Measurements from ENCODE around the gene MAP3K7. TPM values are rescaled to one million over a fixed set of nuclear protein-coding genes. Genes with fewer than 3 reads are reported as not detected.
A peak's percentile ranks its signal among the peaks of the same experiment; 100 is the strongest.

The MAP3K7 gene
- total RNA-seq, 3 donors from 2014 or later, result 15.4 to 17.4 (median 17.0) TPM

DNA sequence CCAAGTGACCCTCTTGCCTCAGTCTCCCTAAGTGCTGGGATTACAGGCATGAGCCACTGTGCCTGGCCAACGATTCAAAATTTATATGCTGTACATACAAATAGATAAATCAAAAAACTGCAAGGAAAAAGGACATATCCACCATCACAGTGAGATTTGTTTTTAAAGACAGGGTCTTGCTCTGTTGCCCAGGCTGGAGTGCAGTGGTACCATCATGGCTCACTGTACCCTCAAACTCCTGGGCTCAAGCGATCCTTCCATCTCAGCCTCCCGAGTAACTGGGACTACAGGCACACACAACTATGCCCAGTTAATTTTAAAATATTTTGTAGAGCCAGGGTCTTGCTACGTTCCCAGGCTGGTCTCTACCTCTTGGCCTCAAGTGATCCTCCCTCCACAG lies 61.5 kb downstream of the MAP3K7 start:
- no peak for ATAC-seq
- Mint-ChIP-seq H3K36me3 (ENCODE audit: insufficient read depth) (peaks cover 35% of the 10 kb centered on the region), H3K4me1 (ENCODE audit: low read depth) (no peaks in the 10 kb centered on the region), H3K27me3 (ENCODE audit: low read depth) (no peaks in the 10 kb centered on the region), H3K9me3 (no peaks in the 10 kb centered on the region), H3K4me3 (no peak overlapping the region)
- no peak for DNase-seq

DNA sequence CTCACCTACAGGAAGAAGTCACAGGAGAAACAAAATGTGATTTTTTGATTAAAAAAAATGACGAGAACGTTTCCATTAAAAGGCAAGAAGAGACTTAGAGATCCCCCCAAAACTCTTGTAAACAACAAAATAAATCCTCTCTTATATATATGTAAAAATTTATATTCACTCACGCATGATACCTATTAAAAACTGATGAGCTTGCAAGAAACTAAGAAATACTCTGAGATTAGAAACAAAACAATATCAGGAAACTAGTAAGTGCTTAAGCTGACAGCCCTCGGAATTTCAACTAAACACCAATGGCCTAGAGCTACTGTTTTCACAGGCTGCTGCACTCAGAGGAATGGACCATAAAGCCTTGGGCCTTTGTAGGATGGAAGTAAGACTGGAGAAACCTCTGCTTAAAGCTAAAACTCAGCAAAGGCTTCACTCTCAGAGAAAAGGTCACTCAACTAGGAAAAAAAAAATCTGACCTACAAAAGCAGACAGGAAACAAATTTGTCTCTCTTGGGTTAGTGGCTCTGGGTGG lies 63.0 kb downstream of the MAP3K7 start:
- Mint-ChIP-seq H3K36me3 (ENCODE audit: insufficient read depth) (peaks cover 31% of the 10 kb centered on the region), H3K27me3 (ENCODE audit: low read depth) (no peaks in the 10 kb centered on the region), H3K9me3 (no peaks in the 10 kb centered on the region), H3K4me1 (ENCODE audit: low read depth) (no peaks in the 10 kb centered on the region), H3K4me3 (no peak overlapping the region)
- ATAC-seq (no peak), DNase-seq (no peak)

DNA sequence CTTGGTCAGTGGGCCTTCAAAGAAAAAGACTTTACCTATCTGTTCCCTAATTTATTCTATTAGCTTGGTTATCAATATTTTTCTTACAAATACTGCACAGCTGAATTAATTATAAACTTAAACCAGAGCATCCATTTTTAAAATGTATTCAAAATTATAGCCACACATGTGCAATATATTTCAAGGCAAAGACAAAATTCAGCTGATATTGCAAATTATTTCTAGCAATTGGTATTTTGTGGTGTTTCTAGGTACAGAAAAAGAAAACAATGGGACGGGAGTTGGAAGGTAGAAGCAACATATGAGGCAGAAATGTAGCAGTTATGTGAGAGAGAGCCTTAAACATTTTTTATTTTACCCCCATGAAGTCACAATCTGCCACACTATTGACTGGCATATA lies 64.9 kb downstream of the MAP3K7 start:
- Mint-ChIP-seq H3K36me3 (ENCODE audit: insufficient read depth) (peaks cover 28% of the 10 kb centered on the region), H3K9me3 (no peaks in the 10 kb centered on the region), H3K4me3 (no peak overlapping the region), H3K4me1 (ENCODE audit: low read depth) (no peaks in the 10 kb centered on the region), H3K27me3 (ENCODE audit: low read depth) (no peaks in the 10 kb centered on the region)
- DNase-seq (no peak), ATAC-seq (no peak)

DNA sequence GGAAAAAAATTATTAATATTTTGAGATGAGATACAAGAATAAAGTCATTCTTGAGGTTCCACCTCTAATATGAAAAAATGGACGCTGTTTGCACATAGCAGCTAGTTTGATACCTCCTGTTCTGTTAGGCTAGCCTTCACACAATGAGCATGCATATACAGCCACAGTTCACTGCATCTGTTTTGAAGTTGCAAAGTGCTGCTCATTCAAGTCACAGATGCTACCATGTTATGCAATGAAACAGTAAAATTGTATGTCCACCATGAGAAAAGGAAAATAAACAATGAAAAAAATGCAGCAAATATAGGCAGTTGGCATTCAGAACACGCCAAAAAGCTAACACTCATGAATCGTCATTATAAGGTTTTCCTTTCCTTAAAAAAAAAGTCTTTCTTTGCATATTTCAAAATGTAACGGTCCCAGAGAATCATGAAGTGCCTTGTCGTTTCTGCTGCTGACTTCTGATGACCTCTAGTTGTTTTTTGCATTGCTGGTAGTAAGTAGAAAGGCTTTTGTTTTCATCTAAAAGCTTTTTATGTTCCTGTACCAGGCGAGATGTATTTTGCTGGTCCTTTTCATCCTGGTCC lies 70.7 kb downstream of the MAP3K7 start:
- Mint-ChIP-seq H3K36me3 (ENCODE audit: insufficient read depth) (peaks cover 50% of the 10 kb centered on the region), H3K4me3 (no peak overlapping the region), H3K9me3 (no peaks in the 10 kb centered on the region), H3K27me3 (ENCODE audit: low read depth) (no peaks in the 10 kb centered on the region), H3K4me1 (ENCODE audit: low read depth) (no peaks in the 10 kb centered on the region)
- no peak for ATAC-seq
- no peak for DNase-seq

DNA sequence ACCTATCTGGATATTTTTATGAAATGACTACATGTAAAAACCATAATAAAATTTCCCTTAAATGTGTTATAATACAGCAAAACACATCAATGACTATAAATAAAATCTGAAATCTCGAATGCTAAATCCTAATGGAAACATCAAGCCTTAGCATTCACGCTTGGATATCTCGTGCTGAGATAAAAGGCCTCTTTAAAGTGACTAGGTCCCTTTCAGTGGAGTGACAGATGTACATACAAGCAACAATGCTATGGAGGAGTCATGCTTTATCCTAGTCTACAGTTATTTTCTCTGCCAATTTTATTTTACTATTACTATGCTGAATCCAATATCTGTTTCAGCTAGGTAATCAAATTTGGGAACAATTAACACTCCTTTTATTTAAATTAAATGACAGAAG lies 72.4 kb downstream of the MAP3K7 start:
- Mint-ChIP-seq H3K36me3 (ENCODE audit: insufficient read depth) (peaks cover 49% of the 10 kb centered on the region), H3K4me1 (ENCODE audit: low read depth) (no peaks in the 10 kb centered on the region), H3K27me3 (ENCODE audit: low read depth) (no peaks in the 10 kb centered on the region), H3K9me3 (no peaks in the 10 kb centered on the region), H3K4me3 (no peak overlapping the region)
- DNase-seq (no peak), ATAC-seq (no peak)

DNA sequence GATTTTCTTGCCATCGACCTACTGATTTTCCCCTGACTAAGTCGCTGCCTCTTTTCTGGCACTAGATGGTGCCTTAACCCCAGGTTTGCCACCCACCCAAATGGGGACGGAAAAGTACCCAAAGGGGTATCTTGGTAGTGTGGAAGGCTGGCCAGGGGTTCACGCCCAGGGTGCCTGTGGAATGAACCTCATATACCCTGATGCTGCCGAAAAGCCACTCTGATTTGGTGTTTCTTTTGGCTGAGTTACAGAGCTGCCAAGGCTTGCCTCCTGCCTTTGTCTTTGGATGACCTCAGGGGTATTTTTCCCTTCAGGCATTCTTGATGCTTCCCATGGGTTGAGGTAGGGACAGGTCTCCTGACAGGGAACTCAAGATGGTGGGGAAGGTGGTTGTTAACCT lies 78.1 kb downstream of the MAP3K7 start:
- H3K9me3 Mint-ChIP-seq, result peaks cover 14% of the 10 kb centered on the region
- DNase-seq, result no peak
- no peak overlapping the region for H3K4me3 Mint-ChIP-seq
- ATAC-seq, result no peak
- H3K36me3 Mint-ChIP-seq (ENCODE audit: insufficient read depth), result peaks cover 23% of the 10 kb centered on the region
- no peaks in the 10 kb centered on the region for H3K4me1 Mint-ChIP-seq (ENCODE audit: low read depth)
- H3K27me3 Mint-ChIP-seq (ENCODE audit: low read depth), result no peaks in the 10 kb centered on the region

DNA sequence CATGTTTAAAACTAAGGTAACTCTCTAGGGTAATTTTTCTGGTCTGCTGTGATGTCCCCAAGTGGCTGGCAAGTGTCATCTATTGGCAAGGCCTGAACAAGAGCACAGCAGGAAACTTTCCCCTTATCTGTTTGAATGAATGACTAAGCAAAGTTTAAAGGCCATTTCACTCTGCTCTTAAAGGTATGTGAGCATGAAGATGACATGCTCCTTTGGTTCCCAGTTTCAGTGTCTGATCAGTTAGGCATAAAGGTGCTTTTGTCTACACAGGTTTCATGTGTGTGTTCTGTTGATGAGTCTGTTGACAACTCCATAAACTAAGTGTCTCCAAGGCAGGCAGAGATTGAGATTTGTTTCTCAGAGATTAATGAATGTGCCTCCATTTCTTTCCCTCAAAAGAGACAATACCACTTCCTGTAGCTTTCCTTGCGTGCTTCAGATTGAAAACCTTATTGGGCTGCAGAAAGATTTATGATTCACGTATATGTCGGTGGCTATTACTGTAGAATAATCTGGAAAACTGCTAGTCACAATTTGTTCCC lies 83.9 kb downstream of the MAP3K7 start:
- ATAC-seq (peak; percentile 83 to 85), DNase-seq (no peak)
- Mint-ChIP-seq H3K36me3 (ENCODE audit: insufficient read depth) (peaks cover 2% of the 10 kb centered on the region), H3K4me1 (ENCODE audit: low read depth) (peaks cover 11% of the 10 kb centered on the region), H3K9me3 (no peaks in the 10 kb centered on the region), H3K4me3 (no peak overlapping the region), H3K27me3 (ENCODE audit: low read depth) (no peaks in the 10 kb centered on the region)

DNA sequence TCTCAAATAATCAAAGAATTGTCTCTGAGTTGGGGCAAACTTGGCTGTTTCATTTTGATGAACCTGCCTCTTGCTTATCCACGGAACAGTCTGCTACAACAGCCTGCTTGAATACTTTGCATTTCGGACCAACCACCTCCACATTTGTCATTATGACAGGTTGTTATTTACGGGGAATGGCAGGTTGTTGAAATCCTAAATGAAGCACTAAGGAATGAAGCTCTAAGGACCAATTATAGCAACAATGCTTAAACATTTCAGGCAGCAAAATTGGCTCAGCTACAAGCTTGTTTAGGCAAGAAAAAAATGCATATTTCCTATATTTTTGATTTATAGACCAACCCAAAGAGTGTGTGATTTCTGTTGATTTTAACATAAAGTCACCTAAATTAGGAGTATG lies 84.5 kb downstream of the MAP3K7 start:
- DNase-seq (no peak), ATAC-seq (no peak)
- Mint-ChIP-seq H3K4me3 (no peak overlapping the region), H3K9me3 (no peaks in the 10 kb centered on the region), H3K36me3 (ENCODE audit: insufficient read depth) (no peaks in the 10 kb centered on the region), H3K4me1 (ENCODE audit: low read depth) (peaks cover 11% of the 10 kb centered on the region), H3K27me3 (ENCODE audit: low read depth) (no peaks in the 10 kb centered on the region)

DNA sequence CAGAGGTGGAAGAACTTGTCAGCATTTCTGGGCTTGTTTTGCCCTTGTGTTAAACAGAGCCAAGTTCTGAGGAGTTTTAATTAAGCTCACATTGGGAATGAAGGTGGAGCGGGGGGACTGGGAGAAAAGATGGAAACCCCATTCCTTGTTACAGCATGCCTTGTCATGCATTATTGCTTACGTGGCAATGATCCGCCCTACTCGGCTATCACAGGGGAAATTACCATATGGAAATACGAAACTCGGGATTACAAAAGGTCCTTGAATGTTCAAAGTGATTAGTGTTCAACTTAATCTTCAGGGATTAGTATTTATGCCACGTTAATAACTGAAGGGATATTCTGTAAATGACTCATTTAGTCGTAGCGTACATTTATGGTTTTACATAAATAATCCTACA lies 86.4 kb downstream of the MAP3K7 start:
- Mint-ChIP-seq H3K36me3 (ENCODE audit: insufficient read depth) (no peaks in the 10 kb centered on the region), H3K27me3 (ENCODE audit: low read depth) (peaks cover 5% of the 10 kb centered on the region), H3K4me3 (no peak overlapping the region), H3K4me1 (ENCODE audit: low read depth) (peaks cover 11% of the 10 kb centered on the region), H3K9me3 (no peaks in the 10 kb centered on the region)
- no peak for DNase-seq
- ATAC-seq, result no peak

DNA sequence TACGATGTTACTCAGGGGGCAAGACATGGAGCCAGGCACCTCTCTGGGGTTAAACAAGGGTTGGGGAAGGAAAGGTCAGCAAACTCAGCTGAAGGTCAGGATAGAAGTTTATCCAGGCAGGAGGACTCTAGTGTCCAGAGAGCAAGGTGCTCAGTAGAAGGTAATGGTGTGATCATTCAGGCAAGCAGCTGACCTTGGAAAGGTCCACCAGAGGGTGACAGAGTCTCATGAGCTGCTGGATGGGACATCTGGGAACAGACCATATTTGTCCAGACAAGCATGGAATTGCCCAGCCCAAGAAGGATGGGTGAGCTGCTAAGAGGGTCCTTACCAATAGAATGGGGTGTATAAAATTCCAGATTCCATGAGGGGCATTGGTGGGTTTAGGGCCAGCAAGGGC lies 89.5 kb downstream of the MAP3K7 start:
- H3K27me3 Mint-ChIP-seq (ENCODE audit: low read depth), result peaks cover 19% of the 10 kb centered on the region
- ATAC-seq (no peak), DNase-seq (no peak)
- no peaks in the 10 kb centered on the region for H3K9me3 Mint-ChIP-seq
- no peaks in the 10 kb centered on the region for H3K4me1 Mint-ChIP-seq (ENCODE audit: low read depth)
- no peaks in the 10 kb centered on the region for H3K36me3 Mint-ChIP-seq (ENCODE audit: insufficient read depth)
- no peak overlapping the region for H3K4me3 Mint-ChIP-seq

DNA sequence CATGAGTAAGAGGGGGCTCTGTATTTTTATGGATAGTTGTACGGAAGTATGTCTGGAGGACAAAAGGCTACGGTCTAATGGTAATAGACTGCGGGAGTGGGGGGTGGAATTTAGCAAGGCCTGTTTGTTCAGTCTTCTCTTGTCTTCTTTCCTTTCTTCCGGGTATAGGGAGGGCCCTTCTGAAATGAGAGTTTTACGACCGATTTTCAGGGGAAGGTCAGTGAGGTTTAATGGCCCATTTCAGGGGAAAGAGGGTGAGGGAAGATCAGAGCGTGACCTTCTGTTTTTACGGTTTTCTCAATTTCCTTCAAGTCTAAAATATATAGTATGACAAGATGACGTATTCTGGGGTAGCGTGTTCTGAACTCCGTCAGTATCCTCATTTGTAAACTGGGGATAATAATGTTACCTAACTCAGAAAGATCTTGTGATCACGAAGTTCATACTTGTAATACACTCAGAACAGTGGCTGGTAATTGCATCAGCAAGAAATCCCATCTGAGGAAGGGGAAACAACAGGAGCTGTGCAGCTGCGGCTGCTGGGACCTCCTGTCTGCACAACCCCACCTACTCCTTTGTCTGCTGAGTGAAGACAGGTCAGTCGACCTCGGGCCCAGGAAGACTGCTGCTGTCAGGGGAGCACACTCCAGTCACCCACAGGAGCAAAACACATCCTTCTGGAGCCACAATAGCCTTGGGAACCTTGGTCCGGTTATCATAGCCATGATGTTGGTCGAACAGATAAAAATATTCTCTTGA lies 90.4 kb downstream of the MAP3K7 start:
- peaks cover 25% of the 10 kb centered on the region for H3K27me3 Mint-ChIP-seq (ENCODE audit: low read depth)
- DNase-seq, result no peak
- H3K9me3 Mint-ChIP-seq, result no peaks in the 10 kb centered on the region
- ATAC-seq, result no peak
- H3K36me3 Mint-ChIP-seq (ENCODE audit: insufficient read depth), result no peaks in the 10 kb centered on the region
- no peaks in the 10 kb centered on the region for H3K4me1 Mint-ChIP-seq (ENCODE audit: low read depth)
- no peak overlapping the region for H3K4me3 Mint-ChIP-seq

DNA sequence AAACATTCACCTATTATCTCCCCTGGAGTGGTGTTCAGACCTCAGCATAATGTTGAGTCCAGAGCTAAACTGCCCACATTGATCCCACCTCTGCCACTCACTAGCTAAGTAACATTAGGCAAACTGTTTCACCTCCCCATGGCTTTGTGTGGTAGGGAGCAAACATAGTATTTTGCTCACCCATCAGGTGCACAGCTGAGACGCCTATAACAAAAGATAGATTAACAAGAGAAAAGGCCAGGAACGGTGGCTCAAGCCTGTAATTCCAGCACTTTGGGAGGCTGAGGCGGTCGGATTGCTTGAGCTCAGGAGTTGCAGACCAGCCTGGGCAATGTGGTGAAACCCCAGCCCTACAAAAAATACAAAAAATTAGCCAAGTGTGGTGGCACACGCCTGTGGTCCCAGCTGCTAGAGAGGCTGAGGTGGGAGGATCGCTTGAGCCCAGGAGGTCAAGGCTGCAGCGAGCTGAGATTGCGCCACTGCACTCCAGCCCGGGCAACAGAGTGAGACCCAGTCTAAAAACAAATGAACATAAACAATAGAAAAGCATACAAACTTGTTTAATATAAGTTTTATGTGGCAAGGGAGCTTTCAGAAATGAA lies 91.6 kb downstream of the MAP3K7 start:
- no peak for DNase-seq
- no peaks in the 10 kb centered on the region for H3K9me3 Mint-ChIP-seq
- ATAC-seq, result no peak
- H3K36me3 Mint-ChIP-seq (ENCODE audit: insufficient read depth), result no peaks in the 10 kb centered on the region
- peaks cover 25% of the 10 kb centered on the region for H3K27me3 Mint-ChIP-seq (ENCODE audit: low read depth)
- no peak overlapping the region for H3K4me3 Mint-ChIP-seq
- H3K4me1 Mint-ChIP-seq (ENCODE audit: low read depth), result no peaks in the 10 kb centered on the region

DNA sequence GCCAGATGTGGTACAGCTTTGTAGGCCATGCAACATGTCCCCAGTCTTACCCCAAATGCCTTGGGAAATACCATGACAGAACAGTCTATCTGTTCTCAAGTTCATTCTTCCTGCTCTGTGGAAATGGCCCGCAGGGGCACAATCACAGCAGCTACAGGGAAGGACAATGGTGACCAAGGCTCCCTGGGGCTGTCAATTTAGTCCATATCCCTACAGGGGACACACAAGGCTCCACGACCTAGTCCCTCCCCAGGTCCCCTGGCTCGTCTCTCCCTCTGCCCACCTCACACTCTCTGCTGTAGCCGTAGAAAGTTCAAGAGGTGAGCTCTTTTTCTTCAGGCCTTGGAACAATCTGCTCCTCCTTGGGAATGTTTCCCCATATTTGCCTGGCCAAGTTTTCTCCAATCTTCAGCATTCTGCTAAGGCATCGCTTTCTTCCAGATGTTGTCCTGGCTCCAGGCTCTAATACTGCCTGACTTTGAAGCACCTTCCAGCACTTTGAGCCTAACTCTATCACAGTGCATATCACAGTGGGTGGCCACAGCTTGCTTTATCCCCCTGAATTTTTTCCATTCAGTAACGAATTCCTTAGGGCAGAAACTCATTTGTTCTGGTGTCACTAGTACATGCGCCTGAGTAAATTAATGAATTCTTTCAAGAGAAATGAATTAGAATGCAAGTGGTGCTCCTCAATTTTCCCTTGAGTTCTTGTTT lies 92.6 kb downstream of the MAP3K7 start:
- ATAC-seq (no peak), DNase-seq (no peak)
- no peak overlapping the region for H3K4me3 Mint-ChIP-seq
- no peaks in the 10 kb centered on the region for H3K4me1 Mint-ChIP-seq (ENCODE audit: low read depth)
- H3K27me3 Mint-ChIP-seq (ENCODE audit: low read depth), result peaks cover 26% of the 10 kb centered on the region
- H3K9me3 Mint-ChIP-seq, result no peaks in the 10 kb centered on the region
- no peaks in the 10 kb centered on the region for H3K36me3 Mint-ChIP-seq (ENCODE audit: insufficient read depth)

DNA sequence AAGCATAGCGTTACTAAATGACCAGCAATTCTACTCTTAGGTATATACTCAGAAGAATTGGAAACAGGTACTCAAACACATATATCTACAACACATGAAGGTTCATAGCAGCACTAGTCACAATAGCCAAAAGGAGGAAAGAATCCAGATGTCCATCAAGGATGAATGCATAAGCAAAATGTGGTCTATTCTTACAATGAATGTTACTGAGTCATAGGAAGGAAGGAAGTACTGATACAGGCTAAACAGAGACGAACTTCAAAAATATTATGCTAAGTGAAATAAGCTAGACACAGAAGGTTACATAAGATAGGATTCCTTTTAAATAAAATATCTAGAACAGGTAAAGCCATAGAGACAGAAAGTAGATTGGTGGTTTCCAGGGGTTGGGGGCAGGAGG lies 93.5 kb downstream of the MAP3K7 start:
- Mint-ChIP-seq H3K4me3 (no peak overlapping the region), H3K4me1 (ENCODE audit: low read depth) (no peaks in the 10 kb centered on the region), H3K27me3 (ENCODE audit: low read depth) (peaks cover 28% of the 10 kb centered on the region), H3K9me3 (no peaks in the 10 kb centered on the region), H3K36me3 (ENCODE audit: insufficient read depth) (no peaks in the 10 kb centered on the region)
- ATAC-seq (no peak), DNase-seq (no peak)

Data from activated T-cell treated with anti-CD3 and anti-CD28 coated beads, Interleukin-2, amount 50 U/mL, for 4 hours (primary cell).